Activated CD8-positive, alpha-beta memory T cell treated with anti-CD3 and anti-CD28 coated beads, Interleukin-2, amount 50 U/mL, for 48 hours (primary cell): ENCODE measurements around the gene SLC66A2.
"Not testable (repeated sequence)": the region's sequence is repeated elsewhere in the genome, so short reads cannot be mapped to it uniquely, and the experiment has no call there.

Experiments used
- DNase-seq: peaks from one replicate; pipeline ENCODE4 v3.0.0-alpha.2; 2020

Gene SLC66A2

DNA sequence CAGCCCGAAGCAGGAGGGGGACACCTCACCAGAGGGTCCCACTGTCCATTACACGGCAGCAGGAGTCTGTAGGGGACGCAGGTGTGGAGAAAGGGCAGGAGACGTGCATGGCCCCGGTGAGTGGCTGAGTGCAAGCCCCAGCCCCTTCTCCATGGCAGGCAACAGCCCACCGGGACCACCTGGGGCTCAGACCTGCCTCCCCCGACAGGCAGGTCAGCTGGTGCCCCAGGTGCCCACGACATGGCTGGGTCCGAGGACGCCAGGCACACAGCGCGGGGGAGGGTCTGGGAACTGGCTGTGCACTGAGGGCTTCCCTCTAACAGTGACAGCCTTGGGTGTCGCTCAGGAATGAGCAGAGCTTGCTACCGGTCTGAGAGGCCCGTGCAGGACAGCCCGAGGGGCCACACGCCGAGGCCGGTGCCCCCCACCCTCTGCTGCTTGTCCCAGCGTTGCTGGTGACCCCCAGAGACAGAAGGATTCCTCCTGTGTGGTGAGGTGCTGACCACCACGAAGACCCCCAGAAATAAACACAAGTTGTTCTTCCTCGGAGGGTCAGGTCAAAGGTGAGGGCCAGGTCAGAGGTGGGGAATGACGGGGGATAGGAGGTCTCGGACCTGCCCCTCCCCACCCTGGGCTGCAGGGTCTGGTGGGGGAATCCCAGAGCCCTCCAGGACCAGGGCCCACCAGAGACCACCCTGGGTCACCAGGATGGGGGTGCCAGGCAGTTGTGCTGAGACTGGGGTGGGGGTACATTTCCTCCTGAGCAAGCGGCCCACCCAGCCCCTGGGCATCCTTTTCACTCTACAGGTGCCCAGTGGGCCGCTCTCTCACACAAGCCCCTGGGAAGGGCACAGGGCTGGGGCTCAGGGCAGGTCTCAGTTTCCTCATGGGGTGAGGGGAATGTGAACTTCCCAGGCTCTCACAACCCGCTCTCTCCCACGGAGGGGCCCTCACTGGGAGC, 50.6 kb downstream of the SLC66A2 start:
- DNase-seq = peak; percentile 41

DNA sequence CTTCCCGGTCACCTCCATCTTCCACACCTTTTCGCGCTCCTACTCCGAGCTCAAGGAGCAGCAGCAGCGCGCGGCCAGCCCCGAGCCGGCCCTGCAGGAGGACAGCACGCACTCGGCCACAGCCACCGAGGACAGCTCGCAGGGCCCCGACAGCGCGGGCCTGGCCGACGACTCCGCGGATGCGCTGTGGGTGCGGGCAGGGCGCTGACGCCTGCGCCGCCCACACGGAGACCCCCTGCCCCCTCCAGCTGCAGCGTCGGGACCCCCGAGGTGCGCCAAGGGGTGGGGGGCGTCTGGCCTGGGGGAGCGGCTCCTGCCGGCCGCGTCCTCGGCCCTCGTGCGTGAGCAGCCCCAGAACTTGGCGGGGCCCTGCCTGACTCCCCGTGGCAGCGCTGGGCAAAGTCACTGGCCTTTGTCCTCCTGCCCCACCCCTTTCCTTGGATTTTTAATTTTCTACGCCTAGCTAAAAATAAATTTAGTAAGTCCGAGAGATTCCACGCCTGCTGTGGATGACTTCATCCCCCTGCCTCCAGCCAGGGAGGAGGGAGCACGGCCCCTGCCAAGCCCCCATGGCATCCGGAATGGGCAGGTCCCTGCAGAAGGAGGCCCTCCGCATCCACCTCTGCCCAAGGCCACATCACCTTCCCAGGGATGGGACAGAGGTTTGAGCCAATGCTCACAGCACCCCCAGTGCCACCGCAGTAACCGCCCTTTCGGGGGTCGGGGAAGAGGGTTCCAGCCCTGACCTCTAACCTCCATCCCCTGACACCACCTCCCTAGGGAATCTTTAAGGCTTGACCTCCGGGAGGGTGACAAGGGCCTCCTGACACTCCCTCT, 51.6 kb downstream of the SLC66A2 start:
- DNase-seq = no peak

DNA sequence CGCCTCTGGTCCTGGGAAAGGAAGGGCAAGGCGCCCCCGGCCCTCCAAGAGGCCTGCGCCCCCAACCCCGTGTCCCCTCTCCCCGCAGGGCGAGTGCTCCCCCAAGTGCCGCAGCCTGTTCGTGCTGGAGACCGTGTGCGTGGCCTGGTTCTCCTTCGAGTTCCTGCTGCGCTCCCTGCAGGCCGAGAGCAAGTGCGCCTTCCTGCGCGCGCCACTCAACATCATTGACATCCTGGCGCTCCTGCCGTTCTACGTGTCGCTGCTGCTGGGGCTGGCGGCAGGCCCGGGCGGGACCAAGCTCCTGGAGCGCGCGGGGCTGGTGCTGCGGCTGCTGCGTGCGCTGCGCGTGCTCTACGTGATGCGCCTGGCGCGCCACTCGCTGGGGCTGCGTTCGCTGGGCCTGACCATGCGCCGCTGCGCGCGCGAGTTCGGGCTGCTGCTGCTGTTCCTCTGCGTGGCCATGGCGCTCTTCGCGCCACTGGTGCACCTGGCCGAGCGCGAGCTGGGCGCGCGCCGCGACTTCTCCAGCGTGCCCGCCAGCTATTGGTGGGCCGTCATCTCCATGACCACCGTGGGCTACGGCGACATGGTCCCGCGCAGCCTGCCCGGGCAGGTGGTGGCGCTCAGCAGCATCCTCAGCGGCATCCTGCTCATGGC, 52.4 kb downstream of the SLC66A2 start:
- peak; percentile 46 for DNase-seq

DNA sequence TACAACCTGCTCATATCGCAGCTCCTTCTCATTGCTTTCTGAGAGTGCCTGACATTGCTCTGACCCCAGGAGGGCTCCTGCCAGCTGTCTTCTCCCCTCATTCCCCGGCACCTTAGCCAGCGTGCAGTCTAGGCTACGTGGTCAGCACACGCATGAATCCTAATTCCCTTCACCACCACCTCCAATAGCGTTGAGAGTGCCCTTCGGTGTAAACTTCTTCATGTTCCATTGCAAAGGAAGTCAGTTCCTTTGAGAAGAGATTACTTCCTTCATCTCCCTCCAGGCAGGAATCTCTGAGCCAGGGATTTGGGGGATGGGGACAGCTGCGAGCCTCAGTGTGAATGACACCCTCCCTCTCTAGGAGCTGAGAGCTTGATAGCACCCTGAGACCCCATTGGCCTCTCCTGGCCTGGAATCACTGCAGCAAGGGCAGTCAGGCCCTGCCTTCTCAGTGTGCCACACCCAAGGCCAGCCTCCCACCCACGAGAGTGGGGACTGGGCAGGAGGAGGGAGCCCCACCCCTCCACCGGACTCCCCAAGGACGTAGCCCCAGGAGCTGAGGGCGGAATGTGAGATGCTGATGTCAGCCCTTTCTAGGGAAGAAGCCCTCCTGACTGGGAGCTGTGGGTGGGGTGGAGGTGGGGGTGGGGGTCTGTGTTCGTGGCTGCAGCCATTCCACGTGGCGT, 53.4 kb downstream of the SLC66A2 start:
- DNase-seq = peak; percentile 42

DNA sequence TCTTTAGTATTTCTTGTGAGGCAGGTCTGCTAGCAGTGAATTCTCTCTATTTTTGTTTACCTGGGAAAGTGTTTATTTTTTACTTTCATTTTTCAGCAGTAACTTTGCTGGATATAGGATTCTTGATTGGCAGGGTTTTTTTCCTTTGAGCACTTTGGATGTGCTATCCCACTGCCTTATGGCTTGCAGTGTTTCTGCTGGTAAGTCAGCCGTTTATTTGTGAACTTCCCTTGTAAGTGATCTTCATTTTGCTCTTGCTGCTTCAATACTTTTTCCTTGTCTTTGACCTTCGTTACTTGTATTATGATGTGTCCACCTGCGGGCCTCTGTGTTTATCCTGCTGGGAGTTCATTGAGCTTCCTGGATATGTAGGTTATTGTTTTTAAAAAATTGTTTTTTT, 54.7 kb downstream of the SLC66A2 start:
- DNase-seq = no peak

DNA sequence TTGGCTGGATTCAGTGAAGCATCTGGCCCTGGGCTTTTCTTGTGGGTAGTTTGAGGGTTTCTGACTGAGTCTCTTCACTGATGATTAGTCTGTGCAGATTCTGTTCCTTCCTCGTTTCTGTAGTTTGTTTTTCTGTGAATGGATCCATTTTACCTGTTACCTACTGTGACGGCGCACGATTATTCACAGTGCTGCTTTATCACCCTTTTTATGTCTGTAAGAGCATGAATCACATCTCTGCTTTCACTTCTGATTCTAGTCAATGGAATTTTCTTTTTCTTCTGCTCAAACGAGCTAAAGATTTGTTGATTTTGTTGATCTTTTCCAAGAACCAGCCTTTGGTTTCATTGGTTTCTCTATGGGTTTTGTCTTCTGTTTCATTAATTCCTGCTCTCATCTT, 60.8 kb downstream of the SLC66A2 start:
- peak; percentile 44 for DNase-seq

DNA sequence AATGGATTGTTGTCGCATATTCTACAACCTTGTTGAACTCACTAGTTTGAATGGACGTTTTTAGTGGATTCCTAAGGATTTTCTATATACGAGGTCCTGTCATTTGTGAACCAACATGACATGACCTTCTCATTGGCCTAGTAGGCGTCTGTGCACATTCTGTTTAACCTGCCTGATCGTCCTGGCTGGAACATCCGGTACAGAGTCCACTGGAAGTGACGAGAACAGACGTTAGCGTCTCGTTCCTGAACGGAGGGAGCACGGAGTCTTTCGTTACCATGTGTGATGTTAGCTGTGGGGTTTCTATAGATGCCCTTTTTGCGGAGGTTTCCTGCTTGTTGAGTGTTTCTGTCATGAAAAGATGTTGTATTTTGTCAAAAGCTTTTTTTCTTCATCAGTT, 61.9 kb downstream of the SLC66A2 start:
- no peak for DNase-seq

DNA sequence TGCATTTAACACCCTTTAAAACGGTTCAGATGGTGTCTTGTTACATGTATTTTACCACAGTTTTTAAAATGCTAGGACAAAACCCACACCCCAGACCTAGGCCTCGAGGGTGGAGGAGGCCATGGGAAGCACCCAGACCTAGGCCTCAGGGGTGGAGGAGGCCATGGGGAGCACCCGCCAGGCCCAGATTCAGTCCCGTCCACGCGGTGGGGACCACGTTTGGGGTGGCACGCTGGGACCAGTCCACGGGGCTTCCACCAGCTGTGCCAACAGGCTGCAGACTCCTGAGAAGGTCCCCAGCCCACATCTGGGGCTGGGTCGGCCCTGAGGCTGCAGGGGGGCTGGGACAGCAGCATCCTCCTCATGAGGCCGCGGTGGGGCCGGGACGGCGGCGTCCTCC, 63.4 kb downstream of the SLC66A2 start:
- DNase-seq = no peak

DNA sequence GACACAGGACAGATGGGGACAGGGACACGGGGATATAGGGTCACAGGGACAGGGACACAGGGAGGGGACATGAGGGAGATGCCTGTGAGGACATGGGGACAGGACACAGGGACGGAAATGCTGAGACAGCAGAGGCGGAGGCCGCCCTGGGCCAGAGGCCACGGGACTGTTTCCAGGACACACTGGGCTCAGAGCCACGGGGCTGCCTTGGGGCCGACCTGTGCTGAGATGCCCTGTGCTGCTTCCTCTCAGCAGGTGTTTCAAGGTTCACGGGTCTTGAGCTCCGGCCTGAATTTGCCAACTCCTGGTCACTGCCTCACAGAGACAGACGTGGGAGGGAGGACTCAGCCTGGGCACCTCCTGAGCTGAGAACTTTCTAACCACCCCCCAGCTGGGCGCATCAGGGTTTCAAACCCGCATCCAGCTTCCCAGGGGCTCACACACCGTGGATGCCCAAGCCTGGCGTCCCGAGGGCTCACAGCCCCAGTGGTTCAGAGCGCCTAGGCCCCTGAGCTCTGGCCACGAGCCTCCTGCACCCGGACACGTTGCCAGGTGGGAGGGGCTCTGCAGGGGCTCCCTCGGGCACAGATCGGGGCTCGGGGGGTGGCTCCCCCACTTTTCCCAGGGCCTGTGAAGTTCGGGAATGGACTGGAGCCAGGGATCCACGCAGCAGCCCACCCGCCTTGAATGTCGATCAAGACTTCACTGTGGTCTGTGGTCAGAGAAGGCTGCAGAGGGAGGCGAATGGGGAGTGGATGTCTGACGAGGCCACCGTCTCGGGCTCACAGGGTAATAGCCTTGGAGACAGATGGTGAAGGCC, 64.1 kb downstream of the SLC66A2 start:
- DNase-seq = peak; percentile 43

DNA sequence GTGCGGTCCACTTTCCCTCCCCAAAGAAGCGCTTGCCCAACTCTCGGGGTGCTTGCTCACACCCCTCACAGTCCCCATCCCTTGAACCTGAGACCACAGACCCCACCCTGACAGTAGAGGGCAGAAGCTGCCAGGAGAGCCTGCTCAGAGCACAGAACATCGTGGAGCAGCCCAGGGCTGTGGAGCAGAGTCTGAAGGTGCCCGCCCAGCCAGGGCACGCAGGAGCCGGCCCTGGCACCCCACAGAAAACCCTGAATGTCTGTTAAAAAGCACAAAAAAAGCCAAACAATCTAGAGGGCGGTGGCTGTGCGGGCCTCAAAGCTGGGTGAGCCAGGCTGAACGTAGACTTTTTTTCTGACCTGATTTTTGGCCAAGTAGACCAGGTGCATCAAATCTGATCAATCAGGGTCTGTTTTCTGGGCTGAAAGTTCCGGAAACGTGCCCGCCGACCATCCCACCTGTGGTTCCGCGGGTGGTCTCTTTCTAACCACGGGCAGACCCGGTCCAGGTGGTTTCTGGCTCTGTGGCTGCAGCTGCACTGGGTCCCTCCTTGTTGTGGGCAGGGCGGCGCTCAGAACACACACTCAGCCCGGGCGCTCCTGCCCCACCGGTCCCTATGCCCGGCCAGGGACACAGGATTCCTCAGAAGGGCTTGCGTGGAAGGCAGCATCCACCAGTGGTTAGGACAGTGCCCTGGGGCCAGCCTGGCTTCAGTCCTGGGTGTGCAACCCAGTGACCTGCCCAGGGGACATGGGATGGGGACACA, 66.3 kb downstream of the SLC66A2 start:
- peak; percentile 52 for DNase-seq

DNA sequence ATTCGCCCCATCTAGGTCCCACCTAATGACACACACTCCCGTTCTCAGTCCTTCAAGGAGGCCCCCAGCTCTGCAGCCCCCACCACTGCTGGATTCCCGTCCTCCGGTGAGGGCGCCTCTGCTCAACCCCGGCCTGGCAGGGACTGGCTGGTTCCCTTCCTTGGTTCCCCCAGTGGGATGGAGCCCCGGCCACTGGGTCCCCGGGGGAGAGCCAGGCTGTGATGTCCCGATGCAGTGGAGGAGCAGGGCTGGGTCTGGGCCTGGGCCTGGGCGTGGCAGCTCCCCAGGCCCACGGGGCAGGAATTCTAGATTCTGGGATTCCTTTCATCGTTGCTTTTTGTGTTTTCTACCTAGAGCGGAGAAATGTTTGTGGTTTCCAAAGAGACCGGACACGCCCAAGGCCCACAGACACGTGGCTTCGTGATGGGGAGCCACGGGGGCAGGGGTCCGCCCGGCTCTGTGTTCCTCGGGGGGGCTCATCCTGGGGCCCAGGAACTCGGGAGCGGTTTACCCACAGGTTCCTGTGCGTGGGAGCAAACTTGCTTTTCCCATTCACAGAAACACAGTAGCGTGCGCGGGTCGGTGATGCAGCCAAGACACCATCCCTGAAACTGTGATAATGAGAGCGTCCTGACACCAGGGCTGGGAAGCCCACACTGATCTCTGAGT, 67.0 kb downstream of the SLC66A2 start:
- DNase-seq = peak; percentile 43

DNA sequence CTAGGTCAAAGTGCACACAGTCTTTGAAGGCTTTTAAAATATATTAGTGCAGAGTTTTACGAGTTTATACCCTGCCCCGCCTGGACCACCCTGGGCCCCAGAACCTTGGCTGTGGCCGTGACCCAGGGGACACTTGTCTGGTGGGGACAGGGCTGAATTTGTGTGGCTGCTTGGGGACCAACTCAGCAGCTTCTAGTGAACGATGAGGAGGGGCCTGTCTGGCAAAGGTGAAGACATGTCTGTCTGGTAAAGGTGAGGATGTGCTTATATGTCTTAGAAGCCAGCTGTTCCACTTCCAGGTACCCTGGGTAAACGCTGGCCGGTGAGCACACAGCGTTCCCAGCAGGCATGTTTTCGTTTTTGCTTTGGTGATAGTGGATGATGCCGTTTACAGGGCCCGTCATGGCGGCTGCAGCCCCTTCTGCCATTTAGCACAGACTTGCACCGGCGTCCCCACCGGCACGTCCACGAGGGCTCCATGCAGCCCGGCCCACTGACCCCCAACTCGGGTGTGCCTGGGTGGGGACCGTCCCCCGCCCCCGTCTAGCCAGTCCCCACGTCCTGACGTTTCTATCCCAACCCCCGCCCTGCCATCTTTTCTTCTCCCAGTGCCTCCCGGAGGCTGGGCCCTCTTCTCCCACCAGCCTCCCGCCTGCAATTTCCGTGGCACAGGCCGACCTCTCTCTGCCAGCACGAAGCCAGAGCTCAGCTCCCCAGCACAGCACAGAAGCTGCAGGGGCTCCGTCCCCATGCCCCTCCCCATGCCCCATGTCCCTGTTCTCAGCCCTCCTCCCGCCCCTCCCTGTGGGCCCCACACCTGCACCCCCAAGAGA, 67.8 kb downstream of the SLC66A2 start:
- DNase-seq = no peak

DNA sequence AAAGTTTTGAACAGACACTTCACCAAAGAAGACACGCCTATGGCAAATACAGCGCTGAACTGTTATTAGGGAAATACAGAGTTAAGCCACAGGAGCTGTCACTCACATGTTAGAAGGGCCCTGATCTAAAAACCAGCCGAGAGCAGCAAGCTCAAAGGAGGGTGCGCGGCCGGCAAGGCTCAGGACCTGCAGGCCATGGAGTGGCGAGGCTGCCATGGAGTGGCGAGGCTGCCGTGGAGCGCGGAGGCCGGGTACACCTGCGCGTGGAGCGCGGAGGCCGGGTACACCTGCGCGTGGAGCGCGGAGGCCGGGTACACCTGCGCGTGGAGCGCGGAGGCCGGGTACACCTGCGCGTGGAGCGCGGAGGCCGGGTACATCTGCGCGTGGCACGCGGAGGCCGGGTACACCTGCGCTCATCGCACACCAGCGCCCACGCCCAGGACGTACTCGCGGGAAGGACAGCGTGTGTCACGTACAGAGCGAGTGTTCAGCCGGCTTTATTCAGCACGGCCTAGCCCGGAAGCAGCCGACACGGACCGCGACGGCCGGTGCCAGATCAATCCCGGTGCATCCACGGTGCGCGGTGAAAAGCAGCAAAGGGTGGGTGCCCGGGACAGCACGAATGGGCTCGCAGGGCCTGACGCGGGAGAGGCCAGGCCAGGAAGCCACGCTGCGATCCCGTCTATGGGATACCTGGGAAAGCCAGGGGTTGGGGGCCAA, 68.8 kb downstream of the SLC66A2 start:
- DNase-seq = no peak

DNA sequence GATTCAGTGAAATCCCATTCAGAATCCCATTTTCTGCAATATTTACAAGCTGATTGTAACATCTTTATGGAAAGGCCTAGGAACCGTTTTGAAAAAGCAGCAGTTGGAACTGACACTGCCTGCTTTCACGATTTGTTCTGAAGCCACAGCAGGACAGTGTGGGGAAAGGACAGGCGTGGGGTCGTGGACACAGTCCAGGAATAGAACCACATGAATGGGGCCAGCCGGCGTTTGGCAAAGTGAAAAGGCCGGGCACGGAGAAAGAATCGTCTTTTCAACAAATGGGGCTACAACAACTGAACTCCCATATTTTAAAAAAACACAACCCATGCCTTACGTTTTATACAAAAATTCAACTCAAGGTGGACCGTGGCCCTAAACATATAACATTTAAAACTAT, 69.8 kb downstream of the SLC66A2 start:
- no peak for DNase-seq

DNA sequence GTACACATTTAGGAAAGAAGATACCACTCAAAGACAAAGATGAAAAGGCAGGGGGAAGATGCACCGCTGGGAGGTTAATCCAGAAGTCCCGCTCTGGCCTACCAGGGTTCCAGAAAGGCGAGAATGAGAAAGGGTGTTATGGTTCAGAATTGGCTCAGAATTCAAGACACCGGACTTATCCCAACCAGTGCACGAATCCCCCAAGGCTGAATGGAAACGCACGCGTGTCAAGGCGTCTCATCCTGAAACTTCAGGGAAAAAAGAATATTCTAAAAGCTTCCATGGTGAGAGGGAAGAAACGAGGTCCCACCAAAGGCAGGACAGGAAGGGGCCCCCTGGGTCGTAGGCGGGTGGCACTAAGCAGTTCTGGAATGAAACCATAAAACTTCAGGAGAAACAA, 71.9 kb downstream of the SLC66A2 start:
- DNase-seq = peak; percentile 43

DNA sequence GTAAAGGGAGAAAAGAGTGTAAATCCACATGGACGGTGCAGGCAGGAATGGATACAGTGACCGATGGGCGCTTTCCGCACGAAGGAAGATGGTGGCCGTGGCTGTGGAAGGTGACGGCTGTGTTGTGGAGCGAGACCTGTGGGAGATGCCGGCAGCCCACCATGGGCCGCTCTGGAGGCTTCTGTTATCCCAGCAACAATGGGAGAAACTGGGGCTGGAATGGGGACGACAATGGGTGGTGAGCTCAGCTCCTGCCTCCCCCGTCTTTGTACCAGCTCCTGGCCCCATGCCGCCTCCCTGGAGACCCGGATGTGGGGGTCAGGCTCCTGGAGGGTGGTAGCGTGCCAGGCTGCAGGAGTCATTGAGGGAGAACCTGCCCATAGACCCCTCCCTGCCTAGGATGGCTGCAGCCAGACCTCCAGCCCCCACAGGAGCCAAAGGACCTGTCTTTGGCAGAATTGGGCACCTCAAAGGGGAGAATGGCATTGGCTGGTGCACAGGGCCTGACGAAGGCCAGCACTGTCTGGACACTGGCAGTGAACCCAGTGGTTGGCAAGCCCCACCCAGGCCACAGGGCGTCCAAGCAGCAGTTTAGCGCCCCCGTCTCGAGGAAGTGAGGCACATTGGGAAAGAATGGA, 72.6 kb downstream of the SLC66A2 start:
- no peak for DNase-seq

DNA sequence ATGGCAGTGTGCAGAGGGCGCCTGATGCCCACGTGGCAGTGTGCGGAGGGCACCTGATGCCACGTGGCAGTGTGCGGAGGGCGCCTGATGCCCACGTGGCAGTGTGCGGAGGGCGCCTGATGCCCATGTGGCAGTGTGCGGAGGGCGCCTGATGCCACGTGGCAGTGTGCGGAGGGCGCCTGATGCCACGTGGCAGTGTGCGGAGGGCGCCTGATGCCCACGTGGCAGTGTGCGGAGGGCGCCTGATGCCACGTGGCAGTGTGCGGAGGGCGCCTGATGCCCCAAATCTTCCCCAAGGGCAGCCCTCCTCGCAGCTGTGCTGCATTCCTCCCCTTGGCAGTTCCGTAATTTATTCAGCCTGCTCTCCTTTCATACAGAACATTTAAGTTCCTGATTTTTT, 73.2 kb downstream of the SLC66A2 start:
- not testable (repeated sequence) for DNase-seq
